ENCODE data around the gene CAPRIN2.
A peak's percentile ranks its signal among the peaks of the same experiment; 100 is the strongest.

Gene CAPRIN2

GRCh38 chr12:30754750-30755394 lies at the start of gene CAPRIN2:
Gene CAPRIN2 (minus strand): TSS chr12:30754951. CDS start chr12:30753520, 1,431 bp downstream.
- peak; percentile 96 for DNase-seq

- DNase-seq, result no peak
Observed at GRCh38 chr12:30797689-30798088, 42.9 kb upstream of the CAPRIN2 start.

GRCh38 chr12:30796891-30797371 lies 42.2 kb upstream of the CAPRIN2 start:
- DNase-seq, result no peak

- no peak for DNase-seq
Observed at GRCh38 chr12:30796313-30796780, 41.6 kb upstream of the CAPRIN2 start.

GRCh38 chr12:30795410-30796312 lies 40.9 kb upstream of the CAPRIN2 start:
- peak; percentile 35 for DNase-seq

GRCh38 chr12:30794591-30795409 lies 40.0 kb upstream of the CAPRIN2 start:
- no peak for DNase-seq

GRCh38 chr12:30794020-30794419 lies 39.3 kb upstream of the CAPRIN2 start:
- no peak for DNase-seq

GRCh38 chr12:30792648-30793499 lies 38.1 kb upstream of the CAPRIN2 start:
- no peak for DNase-seq

- no peak for DNase-seq
Observed at GRCh38 chr12:30792085-30792484, 37.3 kb upstream of the CAPRIN2 start.

- DNase-seq, result no peak
Observed at GRCh38 chr12:30788754-30789153, 34.0 kb upstream of the CAPRIN2 start.

GRCh38 chr12:30785630-30786029 lies 30.9 kb upstream of the CAPRIN2 start:
- DNase-seq, result no peak

GRCh38 chr12:30784508-30784907 lies 29.8 kb upstream of the CAPRIN2 start:
- DNase-seq, result no peak

GRCh38 chr12:30783946-30784345 lies 29.2 kb upstream of the CAPRIN2 start:
- no peak for DNase-seq

GRCh38 chr12:30782316-30783173 lies 27.8 kb upstream of the CAPRIN2 start:
- DNase-seq, result no peak

GRCh38 chr12:30779578-30779977 lies 24.8 kb upstream of the CAPRIN2 start:
- DNase-seq, result no peak

- DNase-seq, result no peak
Observed at GRCh38 chr12:30779178-30779577, 24.4 kb upstream of the CAPRIN2 start.

- DNase-seq, result no peak
Observed at GRCh38 chr12:30774599-30774998, 19.8 kb upstream of the CAPRIN2 start.

- DNase-seq, result no peak
Observed at GRCh38 chr12:30769802-30770201, 15.1 kb upstream of the CAPRIN2 start.

- no peak for DNase-seq
Observed at GRCh38 chr12:30764251-30764650, 9.5 kb upstream of the CAPRIN2 start.

GRCh38 chr12:30763053-30763452 lies 8.3 kb upstream of the CAPRIN2 start:
- no peak for DNase-seq

- no peak for DNase-seq
Observed at GRCh38 chr12:30761730-30762129, 7.0 kb upstream of the CAPRIN2 start.
